Measurements from ENCODE around the gene GLT8D1.

DNA sequence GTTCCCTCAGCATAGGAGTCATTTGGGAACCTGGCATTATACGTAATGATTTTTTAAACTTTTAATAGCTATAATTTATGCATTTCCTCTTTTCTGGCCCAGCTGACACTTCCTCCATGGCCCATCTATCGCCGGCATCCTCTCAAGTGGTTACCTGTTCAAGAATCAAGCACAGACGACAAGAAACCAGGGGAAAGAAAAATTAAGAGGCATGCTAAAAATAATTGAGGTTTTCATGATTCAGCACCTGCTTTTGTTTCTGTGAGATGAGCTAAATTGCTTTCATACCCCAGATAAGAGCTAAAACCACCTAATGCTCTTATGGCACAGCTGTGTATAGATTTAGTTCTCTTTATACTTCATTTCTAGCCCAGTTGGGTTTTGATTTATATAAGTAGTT, 2.0 kb upstream of the GLT8D1 start:
- TF ChIP-seq, protein P1, sequence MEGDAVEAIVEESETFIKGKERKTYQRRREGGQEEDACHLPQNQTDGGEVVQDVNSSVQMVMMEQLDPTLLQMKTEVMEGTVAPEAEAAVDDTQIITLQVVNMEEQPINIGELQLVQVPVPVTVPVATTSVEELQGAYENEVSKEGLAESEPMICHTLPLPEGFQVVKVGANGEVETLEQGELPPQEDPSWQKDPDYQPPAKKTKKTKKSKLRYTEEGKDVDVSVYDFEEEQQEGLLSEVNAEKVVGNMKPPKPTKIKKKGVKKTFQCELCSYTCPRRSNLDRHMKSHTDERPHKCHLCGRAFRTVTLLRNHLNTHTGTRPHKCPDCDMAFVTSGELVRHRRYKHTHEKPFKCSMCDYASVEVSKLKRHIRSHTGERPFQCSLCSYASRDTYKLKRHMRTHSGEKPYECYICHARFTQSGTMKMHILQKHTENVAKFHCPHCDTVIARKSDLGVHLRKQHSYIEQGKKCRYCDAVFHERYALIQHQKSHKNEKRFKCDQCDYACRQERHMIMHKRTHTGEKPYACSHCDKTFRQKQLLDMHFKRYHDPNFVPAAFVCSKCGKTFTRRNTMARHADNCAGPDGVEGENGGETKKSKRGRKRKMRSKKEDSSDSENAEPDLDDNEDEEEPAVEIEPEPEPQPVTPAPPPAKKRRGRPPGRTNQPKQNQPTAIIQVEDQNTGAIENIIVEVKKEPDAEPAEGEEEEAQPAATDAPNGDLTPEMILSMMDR (IDR thresholded peaks at IDR 0.05), result no peak
- TF ChIP-seq POLR2A (IDR thresholded peaks at IDR 0.05), result no peak

Data from right lobe of liver (tissue), 4 donors.